ENCODE measurements around the gene FGD3.

GRCh38 chr9:92983984-92984589, 36.8 kb downstream of the FGD3 start:
- TF ChIP-seq EZH2phosphoT487 (IDR thresholded peaks at IDR 0.05; ENCODE audit: insufficient read depth, low read depth) (no peak), EZH2 (IDR thresholded peaks at IDR 0.05; ENCODE audit: insufficient read depth, poor library complexity, severe bottlenecking) (no peak)
